K562 (cell line): Measurements from ENCODE around the gene NR3C2. TPM values are rescaled to one million over a fixed set of nuclear protein-coding genes. Genes with fewer than 3 reads are reported as not detected.

Experiments
- ATAC-seq: fragments of 200-7000 bp; cut with Tn5 transposase; 3 replicates; pipeline ENCODE4 v1.9.1; 2020; ENCODE audit warnings: moderate library complexity
- BruUV-seq: library from RNA; stranded (reverse); fragments of 400-500 nt; replicated peaks from 2 replicates; lab custom pipeline; 2021; lab: Mats Ljungman, UMichigan
- CTCF ChIA-PET: fragments of 300-600 bp; formaldehyde crosslinking; extraction: SDS; loops from one replicate; lab custom pipeline; 2021; ENCODE audit warnings: low intra/inter-chr PET ratio; lab: Yijun Ruan, JAX
- POLR2A ChIA-PET: fragments of 300-600, 350-650 bp; sonication (Branson Sonifier 250); formaldehyde crosslinking; extraction: SDS; loops from one replicate; lab custom pipeline; 2021; ENCODE audit warnings: antibody characterized with exemption, inconsistent platforms; lab: Yijun Ruan, JAX
- DNase-seq, 4 experiments: peaks; one replicate each; pipeline versions ENCODE4 v3.0.0 to v3.0.0-alpha.2; 2011 to 2018; ENCODE audit warnings: low spot score in 3 of 4, mixed read lengths in 3 of 4; ENCODE audit errors: extremely low read depth in 1 of 4
- FAIRE-seq: peaks from 2 replicates; lab custom pipeline; 2011; peaks lifted over from hg19 to GRCh38; lab: Jason Lieb, UNC
- H2AFZ ChIP-seq: 2 replicates; pipeline ENCODE4 v1.6.0; 2011; ENCODE audit warnings: low read depth, low read length, control low read depth, inconsistent platforms
- H3K27ac ChIP-seq: fragments of 200-600 bp; 3 replicates; pipeline ENCODE4 v1.8.0; 2011; ENCODE audit warnings: low read depth, mild to moderate bottlenecking, control low read depth, inconsistent platforms, low read length, moderate library complexity, mixed read lengths; ENCODE audit errors: extremely low read depth
- H3K27me3 ChIP-seq, 2 experiments: fragments of 300-600 bp in 1 of 2; 2 replicates in 1 of 2; 3 replicates in 1 of 2; pipeline versions ENCODE4 v1.6.0 to v1.8.0; 2011; ENCODE audit warnings: inconsistent platforms in 2 of 2, low read length in 2 of 2, mild to moderate bottlenecking in 1 of 2, mixed read lengths in 1 of 2, moderate library complexity in 1 of 2; ENCODE audit not compliant: control insufficient read depth in 2 of 2, insufficient read depth in 2 of 2
- H3K36me3 ChIP-seq: fragments of 300-600 bp; 3 replicates; pipeline ENCODE4 v1.8.0; 2011; ENCODE audit warnings: mild to moderate bottlenecking, low read length, inconsistent platforms; ENCODE audit not compliant: control insufficient read depth, insufficient read depth
- H3K4me1 ChIP-seq, 2 experiments: fragments of 200-600 bp in 1 of 2; replicated peaks in 1 of 2; 2 replicates in 1 of 2; 3 replicates in 1 of 2; pipeline versions ENCODE4 v1.5.1 to v1.8.0; 2011; ENCODE audit warnings: inconsistent platforms in 2 of 2, low read length in 2 of 2, mild to moderate bottlenecking in 1 of 2, mixed read lengths in 1 of 2, moderate library complexity in 1 of 2; ENCODE audit not compliant: control insufficient read depth in 2 of 2, insufficient read depth in 2 of 2
- H3K4me2 ChIP-seq: 2 replicates; pipeline ENCODE4 v1.6.1; 2011; ENCODE audit warnings: low read length, control low read depth, inconsistent platforms, mixed read lengths; ENCODE audit not compliant: insufficient read depth
- H3K4me3 ChIP-seq: fragments of 200-600 bp; sonication (generic), shearing (Covaris generic); 2 replicates; pipeline ENCODE4 v1.5.1; 2016; ENCODE audit warnings: control low read depth, inconsistent platforms
- H3K79me2 ChIP-seq: fragments of 200-600 bp; 3 replicates; pipeline ENCODE4 v1.8.0; 2011; ENCODE audit warnings: low read length, inconsistent platforms; ENCODE audit not compliant: control insufficient read depth, insufficient read depth
- H3K9ac ChIP-seq, 2 experiments: 2 replicates each; pipeline versions ENCODE4 v1.6.0 to v1.6.1; 2011; ENCODE audit warnings: low read depth in 2 of 2, low read length in 2 of 2, control low read depth in 1 of 2, inconsistent platforms in 1 of 2, mild to moderate bottlenecking in 1 of 2, mixed read lengths in 1 of 2; ENCODE audit not compliant: insufficient read depth in 1 of 2
- H3K9me1 ChIP-seq: one replicate; pipeline ENCODE4 v1.6.0; 2011; ENCODE audit warnings: inconsistent platforms, mild to moderate bottlenecking, low read length, moderate library complexity; ENCODE audit not compliant: control insufficient read depth, insufficient read depth
- H3K9me3 ChIP-seq: replicated peaks from 2 replicates; pipeline ENCODE4 v1.5.1; 2011; ENCODE audit warnings: low read depth, low read length, inconsistent platforms; ENCODE audit not compliant: control insufficient read depth, insufficient read depth
- H4K20me1 ChIP-seq: replicated peaks from 2 replicates; pipeline ENCODE4 v1.6.1; 2011; ENCODE audit warnings: low read length, inconsistent platforms, mixed read lengths; ENCODE audit not compliant: control insufficient read depth, insufficient read depth
- ARID2 ChIP-seq: fragments of 450-650 bp; IDR thresholded peaks from 2 replicates; pipeline ENCODE4 v1.6.1; 2017; ENCODE audit warnings: antibody characterized with exemption, mild to moderate bottlenecking
- BMI1 ChIP-seq: fragments of 150-350 bp; IDR thresholded peaks from 2 replicates; pipeline ENCODE4 v1.6.1; 2014; ENCODE audit warnings: low read length
- CBFB ChIP-seq: sonication (generic); formaldehyde crosslinking; IDR thresholded peaks from 2 replicates; pipeline ENCODE4 v1.4.0; 2020; ENCODE audit warnings: mild to moderate bottlenecking, missing genetic modification reagents
- DDX20 ChIP-seq: fragments of 450-650 bp; IDR thresholded peaks from 2 replicates; pipeline ENCODE4 v1.6.1; 2016; ENCODE audit warnings: missing genetic modification characterization, low read depth, mild to moderate bottlenecking, missing compliant biosample characterization, moderate library complexity
- IRF2 ChIP-seq: sonication (generic); formaldehyde crosslinking; IDR thresholded peaks from 2 replicates; pipeline ENCODE4 v1.8.1; 2022; ENCODE audit warnings: mild to moderate bottlenecking, missing genetic modification reagents
- LCOR ChIP-seq: sonication (generic); formaldehyde crosslinking; IDR thresholded peaks from 2 replicates; pipeline ENCODE4 v1.8.0; 2022; ENCODE audit warnings: mild to moderate bottlenecking, missing genetic modification reagents
- MAFF ChIP-seq: IDR thresholded peaks from 2 replicates; pipeline ENCODE4 v1.6.1; 2012; ENCODE audit warnings: low read length, improper control_type of control experiment
- MAZ ChIP-seq, 2 experiments: fragments of 450-650 bp in 1 of 2; sonication (generic) in 1 of 2; formaldehyde crosslinking; IDR thresholded peaks in 1 of 2; conservative IDR thresholded peaks in 1 of 2; 2 replicates each; pipeline versions ENCODE4 v1.4.0 to v1.5.0; 2020; ENCODE audit warnings: mild to moderate bottlenecking in 1 of 2, missing genetic modification reagents in 1 of 2
- MED1 ChIP-seq: sonication (generic); formaldehyde crosslinking; IDR thresholded peaks from 2 replicates; pipeline ENCODE4 v1.8.1; 2023; ENCODE audit warnings: missing genetic modification reagents, borderline replicate concordance
- SMAD2 ChIP-seq: fragments of 150-350 bp; IDR thresholded peaks from 2 replicates; pipeline ENCODE4 v1.6.1; 2014; ENCODE audit warnings: low read depth, mild to moderate bottlenecking, low read length
- SPI1 ChIP-seq: IDR thresholded peaks from 2 replicates; pipeline ENCODE4 v1.6.1; 2011; ENCODE audit warnings: low read depth, low read length, control low read depth, borderline replicate concordance
- ZNF224 ChIP-seq: sonication (generic); formaldehyde crosslinking; IDR thresholded peaks from 2 replicates; pipeline ENCODE4 v1.8.0; 2022; ENCODE audit warnings: mild to moderate bottlenecking, missing genetic modification reagents
- ZNF431 ChIP-seq: sonication (generic); formaldehyde crosslinking; IDR thresholded peaks from 2 replicates; pipeline ENCODE4 v1.8.0; 2022; ENCODE audit warnings: mild to moderate bottlenecking, missing genetic modification reagents
- WGBS: fragments of 100-300 bp; shearing (Covaris generic); methylation state at CpG from one replicate; pipeline ENCODE4 v1.1.6; 2016; ENCODE audit warnings: low coverage, mixed read lengths; ENCODE audit not compliant: insufficient coverage; ENCODE audit errors: missing lambda C conversion rate; 5-methylcytosine and 5-hydroxymethylcytosine counted together
- in situ Hi-C: fragments of 300-500 bp; cut with MboI; formaldehyde crosslinking; loops from 4 replicates; pipeline ENCODE4 v1.15.0; 2018; ENCODE audit warnings: inconsistent platforms, mixed read lengths
- intact Hi-C: fragments of 100-400 bp; cut with micrococcal nuclease; formaldehyde crosslinking; loops from 2 replicates; pipeline ENCODE4 v1.14.2; 2022
- polyA plus RNA-seq, 8 experiments: library from polyadenylated mRNA; depleted of rRNA in 4 of 8; stranded (reverse) in 5 of 8; unstranded in 3 of 8; fragments of >200 nt; fragmentation: Nextera tagmentation in 2 of 8; fragmentation: Illumina TruSeq in 1 of 8; extraction: Ambion mirVana in 2 of 8; extraction: Trizol in 1 of 8; gene quantifications; 2 replicates each; pipeline versions ENCODE4 v1.2.1 to v1.2.3, GENCODE V29; 2011 to 2014; ENCODE audit warnings: inconsistent platforms in 1 of 8, missing spikeins in 1 of 8
- total RNA-seq, 7 experiments: library from RNA; depleted of rRNA in 6 of 7; stranded (reverse); fragments of >200 nt in 6 of 7; fragmentation: Illumina TruSeq in 2 of 7; extraction: Trizol in 2 of 7; gene quantifications; 2 replicates each; pipeline versions ENCODE4 v1.2.1 to v1.2.3, GENCODE V29; 2011 to 2021; ENCODE audit warnings: low replicate concordance in 1 of 7
- TF ChIP-seq, protein P1 (sequence below): fragments of 200-800 bp; sonication (Bioruptor generic); IDR thresholded peaks from 2 replicates; pipeline ENCODE4 v1.6.1; 2017; ENCODE audit warnings: missing genetic modification characterization, missing compliant biosample characterization
- TF ChIP-seq, protein P2 (sequence below): fragments of 450-650 bp; IDR thresholded peaks from 2 replicates; pipeline ENCODE4 v1.6.1; 2016; ENCODE audit warnings: antibody characterized with exemption

The NR3C2 gene
- total and polyA plus RNA-seq, 9 of the 15 experiments (the other 6 are each of a cell fraction or from before 2014, with no cell fraction given) = 0.01 to 0.28 (median 0.16) TPM; not detected in 2

DNA sequence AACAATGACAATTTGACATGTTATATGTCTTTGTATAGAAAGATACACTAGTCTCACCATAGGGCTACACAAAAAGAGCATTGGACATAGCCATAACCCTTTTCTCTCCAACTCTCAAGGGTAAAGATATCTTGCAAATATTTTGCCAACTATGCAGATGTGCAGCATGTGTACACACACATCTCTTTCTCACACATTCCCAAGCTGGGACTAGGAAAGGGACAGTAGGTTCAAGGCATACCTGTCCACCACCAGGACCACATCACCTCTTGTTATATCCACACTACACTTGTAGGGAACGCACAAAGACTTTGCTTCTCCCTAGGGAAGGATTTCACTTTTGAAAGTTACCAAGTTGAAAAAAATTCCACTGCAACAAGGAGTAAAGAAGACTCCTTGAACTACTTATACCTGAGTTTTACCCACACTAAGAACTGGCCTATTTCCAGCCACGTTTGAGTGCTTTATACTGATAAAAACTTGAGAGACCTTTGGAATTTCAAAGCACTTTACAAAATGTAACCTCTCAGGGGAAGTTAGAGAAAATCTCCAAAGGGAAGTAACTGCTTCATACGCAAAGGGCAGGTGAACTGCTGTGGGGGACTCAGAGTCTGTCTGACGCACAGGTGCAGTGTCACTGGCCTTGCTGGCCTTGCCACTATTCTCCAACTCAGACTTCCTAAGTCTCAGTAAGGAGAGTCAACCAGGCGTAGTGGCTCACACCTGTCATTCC is 36.9 kb downstream of the NR3C2 start:
- no peaks in the 10 kb centered on the region for H3K9me3 ChIP-seq
- H2AFZ ChIP-seq = no peak overlapping the region
- H4K20me1 ChIP-seq = no peaks in the 10 kb centered on the region
- no peaks in the 10 kb centered on the region for H3K36me3 ChIP-seq
- H3K4me3 ChIP-seq = no peak overlapping the region
- no peak overlapping the region for H3K9ac ChIP-seq
- in situ Hi-C loops (no loop called here), intact Hi-C loops (no loop called here)
- no peak overlapping the region for H3K4me2 ChIP-seq
- FAIRE-seq (no peak), ATAC-seq (no peak), DNase-seq (no peak)
- no peak overlapping the region for H3K27ac ChIP-seq
- no peaks in the 10 kb centered on the region for H3K4me1 ChIP-seq
- no peaks in the 10 kb centered on the region for H3K79me2 ChIP-seq
- 2% methylated on average over 5 of the region's 5 CpGs for WGBS
- no peaks in the 10 kb centered on the region for H3K27me3 ChIP-seq
- no TSS peak for BruUV-seq
- no peaks in the 10 kb centered on the region for H3K9me1 ChIP-seq
- POLR2A ChIA-PET = no interaction called here
- CTCF ChIA-PET = no interaction called here
- TF ChIP-seq CBFB = no peak
- TF ChIP-seq, protein P1, sequence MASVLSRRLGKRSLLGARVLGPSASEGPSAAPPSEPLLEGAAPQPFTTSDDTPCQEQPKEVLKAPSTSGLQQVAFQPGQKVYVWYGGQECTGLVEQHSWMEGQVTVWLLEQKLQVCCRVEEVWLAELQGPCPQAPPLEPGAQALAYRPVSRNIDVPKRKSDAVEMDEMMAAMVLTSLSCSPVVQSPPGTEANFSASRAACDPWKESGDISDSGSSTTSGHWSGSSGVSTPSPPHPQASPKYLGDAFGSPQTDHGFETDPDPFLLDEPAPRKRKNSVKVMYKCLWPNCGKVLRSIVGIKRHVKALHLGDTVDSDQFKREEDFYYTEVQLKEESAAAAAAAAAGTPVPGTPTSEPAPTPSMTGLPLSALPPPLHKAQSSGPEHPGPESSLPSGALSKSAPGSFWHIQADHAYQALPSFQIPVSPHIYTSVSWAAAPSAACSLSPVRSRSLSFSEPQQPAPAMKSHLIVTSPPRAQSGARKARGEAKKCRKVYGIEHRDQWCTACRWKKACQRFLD (CRISPR knock-in tag) = no peak
- TF ChIP-seq, protein P2, sequence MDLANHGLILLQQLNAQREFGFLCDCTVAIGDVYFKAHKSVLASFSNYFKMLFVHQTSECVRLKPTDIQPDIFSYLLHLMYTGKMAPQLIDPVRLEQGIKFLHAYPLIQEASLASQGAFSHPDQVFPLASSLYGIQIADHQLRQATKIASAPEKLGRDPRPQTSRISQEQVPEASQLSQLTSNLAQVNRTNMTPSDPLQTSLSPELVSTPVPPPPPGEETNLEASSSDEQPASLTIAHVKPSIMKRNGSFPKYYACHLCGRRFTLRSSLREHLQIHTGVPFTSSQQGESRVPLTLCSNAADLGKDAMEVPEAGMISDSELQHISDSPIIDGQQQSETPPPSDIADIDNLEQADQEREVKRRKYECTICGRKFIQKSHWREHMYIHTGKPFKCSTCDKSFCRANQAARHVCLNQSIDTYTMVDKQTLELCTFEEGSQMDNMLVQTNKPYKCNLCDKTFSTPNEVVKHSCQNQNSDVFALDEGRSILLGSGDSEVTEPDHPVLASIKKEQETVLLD = no peak
- TF ChIP-seq LCOR (CRISPR knock-in tag) = no peak
- no peak for TF ChIP-seq MED1 (CRISPR knock-in tag)
- no peak for TF ChIP-seq MAFF
- TF ChIP-seq ZNF431 (CRISPR knock-in tag) = no peak
- no peak for TF ChIP-seq SMAD2
- no peak for TF ChIP-seq DDX20 (tag)
- no peak for TF ChIP-seq SPI1
- TF ChIP-seq ARID2 = no peak
- no peak for TF ChIP-seq MAZ (CRISPR knock-in tag; conservative IDR thresholded peaks at IDR 0.05 in 1 of 2, IDR thresholded peaks at IDR 0.05 in 1 of 2)
- TF ChIP-seq BMI1 = no peak
- TF ChIP-seq ZNF224 (CRISPR knock-in tag) = no peak
- TF ChIP-seq IRF2 (CRISPR knock-in tag) = no peak
